Measurements from ENCODE around the gene NNAT.
A peak's percentile ranks its signal among the peaks of the same experiment; 100 is the strongest.

NNAT gene

GRCh38 chr20:37523911-37524700 is 3.1 kb downstream of the NNAT start:
- DNase-seq (ENCODE audit: low spot score), result no peak

GRCh38 chr20:37524859-37525708 is 4.0 kb downstream of the NNAT start:
- DNase-seq (ENCODE audit: low spot score), result peak; percentile 65

- no peak for DNase-seq (ENCODE audit: low spot score)
Measured at GRCh38 chr20:37525810-37526209, 4.8 kb downstream of the NNAT start.

GRCh38 chr20:37526238-37526838 is 5.3 kb downstream of the NNAT start:
- peak; percentile 72 for DNase-seq (ENCODE audit: low spot score)

GRCh38 chr20:37526839-37527637 is 6.0 kb downstream of the NNAT start:
- DNase-seq (ENCODE audit: low spot score), result peak; percentile 59

- peak; percentile 97 for DNase-seq (ENCODE audit: low spot score)
Measured at GRCh38 chr20:37527638-37528445, 6.8 kb downstream of the NNAT start, which contains the start of gene BLCAP. Gene BLCAP, minus strand, starts transcription at chr20:37527876. Its CDS starts 8,702 bp downstream, at chr20:37519174.

GRCh38 chr20:37528446-37529213 is 7.6 kb downstream of the NNAT start:
- DNase-seq (ENCODE audit: low spot score), result no peak

GRCh38 chr20:37529214-37529967 is 8.3 kb downstream of the NNAT start:
- no peak for DNase-seq (ENCODE audit: low spot score)

- no peak for DNase-seq (ENCODE audit: low spot score)
Measured at GRCh38 chr20:37529968-37530600, 9.0 kb downstream of the NNAT start.

- no peak for DNase-seq (ENCODE audit: low spot score)
Measured at GRCh38 chr20:37530696-37531095, 9.6 kb downstream of the NNAT start.

GRCh38 chr20:37531856-37532255 is 10.8 kb downstream of the NNAT start:
- DNase-seq (ENCODE audit: low spot score), result no peak

- no peak for DNase-seq (ENCODE audit: low spot score)
Measured at GRCh38 chr20:37533154-37533715, 12.2 kb downstream of the NNAT start.

- peak; percentile 68 for DNase-seq (ENCODE audit: low spot score)
Measured at GRCh38 chr20:37534401-37535157, 13.5 kb downstream of the NNAT start.

GRCh38 chr20:37535443-37536132 is 14.5 kb downstream of the NNAT start:
- no peak for DNase-seq (ENCODE audit: low spot score)

- no peak for DNase-seq (ENCODE audit: low spot score)
Measured at GRCh38 chr20:37537505-37537904, 16.5 kb downstream of the NNAT start.

GRCh38 chr20:37538003-37538402 is 17.0 kb downstream of the NNAT start:
- DNase-seq (ENCODE audit: low spot score), result peak; percentile 76

GRCh38 chr20:37539424-37539823 is 18.4 kb downstream of the NNAT start:
- DNase-seq (ENCODE audit: low spot score), result no peak
